A549 (cell line): Measurements from ENCODE around the gene FMNL2.

Source experiments
- CBX2 ChIP-seq: fragments of 200-600 bp; sonication (generic); IDR thresholded peaks from 2 replicates; pipeline ENCODE4 v1.6.1; 2016; ENCODE audit warnings: low read depth, mild to moderate bottlenecking, borderline replicate concordance
- CBX8 ChIP-seq: fragments of 200-600 bp; sonication (generic); IDR thresholded peaks from 2 replicates; pipeline ENCODE4 v1.6.1; 2016
- CEBPB ChIP-seq, 2 experiments: fragments of >200 bp in 1 of 2; sonication (Bioruptor Twin) in 1 of 2; formaldehyde crosslinking in 1 of 2; IDR thresholded peaks; 2 replicates each; pipeline ENCODE4 v1.6.1; 2012 to 2016
- CHD4 ChIP-seq: fragments of 200-600 bp; sonication (generic); IDR thresholded peaks from 2 replicates; pipeline ENCODE4 v1.6.1; 2016; ENCODE audit warnings: antibody characterized with exemption, mild to moderate bottlenecking, borderline replicate concordance
- CTCF ChIP-seq: fragments of >200 bp; sonication (Bioruptor Twin); formaldehyde crosslinking; IDR thresholded peaks from 3 replicates; pipeline ENCODE4 v1.5.1; 2016
- ELK1 ChIP-seq: fragments of 150-350 bp; IDR thresholded peaks from 2 replicates; pipeline ENCODE4 v1.6.1; 2014; ENCODE audit warnings: low read depth, mild to moderate bottlenecking, low read length
- EP300 ChIP-seq, 2 experiments: fragments of >200 bp; sonication (Bioruptor Twin); formaldehyde crosslinking; IDR thresholded peaks; 2 replicates in 1 of 2; 3 replicates in 1 of 2; pipeline ENCODE4 v1.6.1; 2016 to 2017
- ESRRA ChIP-seq: fragments of 150-350 bp; IDR thresholded peaks from 2 replicates; pipeline ENCODE4 v1.6.1; 2014; ENCODE audit warnings: mild to moderate bottlenecking, low read length, borderline replicate concordance
- FOSL2 ChIP-seq, 2 experiments: fragments of 450-650 bp in 1 of 2; fragments of >200 bp in 1 of 2; sonication (Bioruptor Twin) in 1 of 2; formaldehyde crosslinking; IDR thresholded peaks; 2 replicates each; pipeline versions ENCODE4 v1.5.0 to v1.6.1; 2016 to 2020; ENCODE audit warnings: mild to moderate bottlenecking in 1 of 2, moderate library complexity in 1 of 2
- POLR2A ChIP-seq: IDR thresholded peaks from 2 replicates; pipeline ENCODE4 v1.6.1; 2012; ENCODE audit warnings: mild to moderate bottlenecking, low read length
- POLR2AphosphoS2 ChIP-seq: conservative IDR thresholded peaks from 2 replicates; pipeline ENCODE4 v1.6.1; 2012; ENCODE audit warnings: low read length, improper control_type of control experiment, inconsistent platforms
- REST ChIP-seq: fragments of 200-600 bp; sonication (generic); IDR thresholded peaks from 2 replicates; pipeline ENCODE4 v1.6.1; 2016; ENCODE audit warnings: antibody characterized with exemption, mild to moderate bottlenecking, moderate library complexity
- RNF2 ChIP-seq: fragments of 200-600 bp; sonication (generic); IDR thresholded peaks from 2 replicates; pipeline ENCODE4 v1.6.1; 2016; ENCODE audit warnings: low read depth, mild to moderate bottlenecking, antibody characterized with exemption, moderate library complexity, borderline replicate concordance
- ZSCAN20 ChIP-seq: fragments of 250-450 bp; sonication (Bioruptor Pico); IDR thresholded peaks from 2 replicates; pipeline ENCODE4 v1.8.0; 2022; ENCODE audit warnings: mild to moderate bottlenecking, moderate library complexity

GRCh38 chr2:152623775-152624174, 288.8 kb downstream of the FMNL2 start:
- TF ChIP-seq REST (no peak), CBX8 (no peak), RNF2 (no peak), CTCF (no peak), EP300 (IDR thresholded peaks at IDR 0.05) (no peak), POLR2AphosphoS2 (no peak), ELK1 (no peak), ZSCAN20 (no peak), POLR2A (no peak), ESRRA (no peak), CEBPB (IDR thresholded peaks at IDR 0.05) (no peak), FOSL2 (IDR thresholded peaks at IDR 0.05) (no peak), FOSL2 (CRISPR knock-in tag; IDR thresholded peaks at IDR 0.05) (no peak), CHD4 (no peak), CBX2 (no peak)
